ENCODE data around the gene KLK13. TPM values are rescaled to one million over a fixed set of nuclear protein-coding genes. Genes with fewer than 3 reads are reported as not detected.

Gene KLK13
- total and polyA plus RNA-seq, 10 donors: 0.13 TPM; not detected in 9

DNA sequence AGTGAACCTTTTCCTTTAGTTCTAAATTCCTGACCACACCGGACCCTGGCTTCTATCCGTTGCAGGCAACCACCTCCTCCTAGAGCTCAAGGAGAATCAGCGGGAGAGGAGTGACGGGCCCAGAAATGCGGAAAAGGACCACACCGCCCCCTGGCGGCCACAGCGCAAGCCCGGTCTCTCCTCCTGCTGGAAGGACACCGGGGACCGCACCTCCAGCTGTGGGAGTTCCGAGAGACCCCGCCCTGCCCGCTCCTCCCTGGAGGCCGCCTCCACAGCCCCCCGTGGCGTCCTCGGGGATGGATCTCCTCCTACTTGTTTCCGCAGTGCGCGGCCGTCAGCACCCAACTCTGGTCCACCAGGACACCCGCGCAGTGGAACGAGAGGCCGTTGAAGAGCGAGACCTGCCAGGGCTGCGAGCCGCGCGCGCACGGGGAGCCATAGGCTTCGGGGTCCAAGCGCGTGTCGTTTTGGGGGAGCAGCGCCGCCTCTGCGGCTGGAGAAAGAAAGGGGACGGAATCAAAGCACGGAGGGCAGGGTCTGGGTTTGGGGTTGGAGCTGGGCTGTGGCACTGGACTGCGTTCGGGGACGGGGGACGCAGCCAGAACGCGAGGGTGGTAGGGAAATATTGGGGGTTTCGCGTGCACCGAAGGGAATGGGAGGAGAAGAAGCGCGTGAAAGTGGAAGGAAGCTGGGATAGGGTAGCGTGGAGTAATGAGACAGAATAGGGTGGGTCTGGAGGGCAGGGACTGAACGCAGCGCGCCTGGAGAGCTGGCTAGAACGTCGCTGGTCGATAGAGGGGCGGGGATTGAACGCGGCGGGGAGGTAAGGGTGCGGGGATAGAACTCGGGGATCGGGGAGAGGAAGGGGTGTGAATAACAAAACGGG, 47.9 kb downstream of the KLK13 start:
- DNase-seq: peak; percentile 88
- Histone ChIP-seq H3K9me3 (no peaks in the 10 kb centered on the region), H3K36me3 (no peaks in the 10 kb centered on the region), H3K27ac (no peak overlapping the region), H3K4me3 (peak overlapping the region in 3 of 8 donors; percentile 2 to 51 (median 15)), H3K4me1 (peaks cover 10 to 42% (median 29%) of the 10 kb centered on the region in 6 donors), H3K27me3 (replicated peaks in 1 of 7) (peaks cover 4 to 98% (median 49%) of the 10 kb centered on the region in 7 donors)
- intact Hi-C loops (cut with DNase I; ENCODE audit: low total_unique reads): no loop called here
- TF ChIP-seq, protein P1, sequence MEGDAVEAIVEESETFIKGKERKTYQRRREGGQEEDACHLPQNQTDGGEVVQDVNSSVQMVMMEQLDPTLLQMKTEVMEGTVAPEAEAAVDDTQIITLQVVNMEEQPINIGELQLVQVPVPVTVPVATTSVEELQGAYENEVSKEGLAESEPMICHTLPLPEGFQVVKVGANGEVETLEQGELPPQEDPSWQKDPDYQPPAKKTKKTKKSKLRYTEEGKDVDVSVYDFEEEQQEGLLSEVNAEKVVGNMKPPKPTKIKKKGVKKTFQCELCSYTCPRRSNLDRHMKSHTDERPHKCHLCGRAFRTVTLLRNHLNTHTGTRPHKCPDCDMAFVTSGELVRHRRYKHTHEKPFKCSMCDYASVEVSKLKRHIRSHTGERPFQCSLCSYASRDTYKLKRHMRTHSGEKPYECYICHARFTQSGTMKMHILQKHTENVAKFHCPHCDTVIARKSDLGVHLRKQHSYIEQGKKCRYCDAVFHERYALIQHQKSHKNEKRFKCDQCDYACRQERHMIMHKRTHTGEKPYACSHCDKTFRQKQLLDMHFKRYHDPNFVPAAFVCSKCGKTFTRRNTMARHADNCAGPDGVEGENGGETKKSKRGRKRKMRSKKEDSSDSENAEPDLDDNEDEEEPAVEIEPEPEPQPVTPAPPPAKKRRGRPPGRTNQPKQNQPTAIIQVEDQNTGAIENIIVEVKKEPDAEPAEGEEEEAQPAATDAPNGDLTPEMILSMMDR (IDR thresholded peaks at IDR 0.05 in 8 of 11, conservative IDR thresholded peaks at IDR 0.05 in 3 of 11): peak in 10 of 11 experiments; percentile 14 to 83 (median 52)
- TF ChIP-seq POLR2A (IDR thresholded peaks at IDR 0.05) (no peak), POLR2AphosphoS5 (IDR thresholded peaks at IDR 0.05) (no peak)
- WGBS, 5 donors: 2 to 6% (median 4%) methylated on average over 61 to 68 of the region's 68 CpGs

DNA sequence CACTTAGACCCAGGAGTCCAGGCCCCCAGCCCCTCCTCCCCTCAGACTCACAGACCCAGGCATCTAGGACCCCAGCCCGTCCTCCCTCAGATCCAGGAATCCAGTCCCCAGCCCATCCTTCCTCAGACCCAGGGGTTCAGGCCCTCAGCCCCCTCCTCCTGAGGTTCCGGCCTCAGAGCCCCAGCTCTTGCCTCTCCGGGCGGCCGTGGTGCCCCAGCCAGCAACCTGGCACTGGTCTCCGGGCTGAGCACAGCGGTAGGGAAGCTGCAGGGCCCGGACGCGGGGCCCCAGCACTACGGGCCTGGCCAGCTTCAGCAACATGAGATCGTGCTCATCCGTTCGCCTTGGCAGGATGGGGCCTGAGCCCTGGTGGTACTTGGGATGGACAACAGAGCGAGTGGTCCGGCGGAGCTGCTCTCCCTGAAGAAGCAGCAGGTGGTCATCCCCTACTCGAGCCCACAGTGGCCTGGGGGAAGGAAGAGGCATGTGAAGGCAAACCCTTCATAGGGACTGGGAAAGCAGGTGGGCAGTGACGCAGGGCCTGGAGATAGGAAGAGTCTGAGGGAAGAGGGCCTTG, 49.1 kb downstream of the KLK13 start:
- Histone ChIP-seq H3K27ac (no peak overlapping the region), H3K27me3 (replicated peaks in 1 of 7) (peaks cover 4 to 97% (median 49%) of the 10 kb centered on the region in 7 donors), H3K9me3 (no peaks in the 10 kb centered on the region), H3K4me1 (peaks cover 10 to 39% (median 29%) of the 10 kb centered on the region in 6 donors), H3K36me3 (no peaks in the 10 kb centered on the region), H3K4me3 (no peak overlapping the region)
- TF ChIP-seq, protein P1 (IDR thresholded peaks at IDR 0.05 in 8 of 11, conservative IDR thresholded peaks at IDR 0.05 in 3 of 11): no peak
- TF ChIP-seq POLR2AphosphoS5 (IDR thresholded peaks at IDR 0.05): no peak
- no peak for TF ChIP-seq POLR2A (IDR thresholded peaks at IDR 0.05)
- no peak for DNase-seq
- intact Hi-C loops (cut with DNase I; ENCODE audit: low total_unique reads): no loop called here
- WGBS, 5 donors: 76 to 92% (median 91%) methylated on average over 18 to 19 of the region's 19 CpGs

DNA sequence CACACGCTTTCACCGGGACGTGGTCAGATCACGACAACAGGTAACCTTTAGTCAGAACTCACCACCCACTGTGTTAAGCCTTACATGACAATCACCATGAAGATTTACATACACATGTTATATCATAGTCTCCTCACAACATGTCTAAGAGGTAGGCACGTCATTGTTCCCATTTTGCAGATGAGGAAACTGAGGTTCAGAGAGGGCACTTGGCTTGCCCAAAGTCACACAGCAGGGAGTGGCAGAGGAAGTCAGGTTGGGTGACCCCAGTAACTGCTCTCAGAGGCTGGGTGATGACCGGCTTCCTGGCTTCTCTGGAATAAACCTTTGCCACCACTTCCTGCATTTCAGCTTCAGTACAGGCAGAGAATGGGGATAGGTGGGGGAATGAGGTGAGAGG, 50.6 kb downstream of the KLK13 start:
- intact Hi-C loops (cut with DNase I; ENCODE audit: low total_unique reads): no loop called here
- TF ChIP-seq POLR2AphosphoS5 (IDR thresholded peaks at IDR 0.05): no peak

DNA sequence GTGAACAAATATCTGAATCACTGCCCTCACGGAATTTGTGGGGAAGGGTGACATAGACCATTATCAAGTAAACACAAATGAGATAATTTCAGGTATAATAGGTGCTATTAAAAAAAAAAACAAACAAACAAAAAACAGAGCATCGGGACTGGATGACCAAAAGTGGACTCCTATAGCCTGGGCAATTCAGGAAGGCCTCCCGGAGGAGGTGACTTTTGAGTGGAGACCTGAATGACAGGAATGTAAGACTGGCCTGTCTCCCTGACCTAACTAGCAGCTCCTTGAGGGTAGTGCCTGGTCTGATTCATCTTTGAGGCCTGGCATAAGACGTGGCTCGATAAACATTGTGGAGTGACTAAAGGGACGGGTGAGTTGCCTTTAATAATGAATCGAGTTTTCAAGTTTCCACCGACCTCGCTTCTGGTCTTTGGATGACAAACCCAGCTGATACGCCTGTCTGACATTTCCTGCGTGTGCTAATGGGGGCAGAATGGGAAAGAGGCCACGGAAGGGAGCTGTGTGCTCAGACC, 52.2 kb downstream of the KLK13 start:
- peaks cover 0 to 12% (median 8%) of the 10 kb centered on the region in 6 donors for H3K4me1 ChIP-seq
- DNase-seq: no peak
- H3K9me3 ChIP-seq: no peaks in the 10 kb centered on the region
- 65 to 71% (median 67%) methylated on average over 12 of the region's 12 CpGs for WGBS, 5 donors
- H3K27ac ChIP-seq: no peak overlapping the region
- peaks cover 0 to 90% (median 28%) of the 10 kb centered on the region in 7 donors for H3K27me3 ChIP-seq (replicated peaks in 1 of 7)
- H3K36me3 ChIP-seq: no peaks in the 10 kb centered on the region
- intact Hi-C loops (cut with DNase I; ENCODE audit: low total_unique reads): no loop called here
- no peak overlapping the region for H3K4me3 ChIP-seq
- no peak for TF ChIP-seq POLR2AphosphoS5 (IDR thresholded peaks at IDR 0.05)
- TF ChIP-seq POLR2A (IDR thresholded peaks at IDR 0.05): no peak
- TF ChIP-seq, protein P1 (IDR thresholded peaks at IDR 0.05 in 8 of 11, conservative IDR thresholded peaks at IDR 0.05 in 3 of 11): no peak

More for the DNA sequence above, 50.6 kb downstream of the KLK13 start:
- H3K27ac ChIP-seq: no peak overlapping the region
- DNase-seq: no peak
- peaks cover 3 to 97% (median 43%) of the 10 kb centered on the region in 7 donors for H3K27me3 ChIP-seq (replicated peaks in 1 of 7)
- H3K4me3 ChIP-seq: no peak overlapping the region
- 79 to 84% (median 81%) methylated on average over 6 of the region's 6 CpGs for WGBS, 5 donors
- H3K9me3 ChIP-seq: no peaks in the 10 kb centered on the region
- H3K4me1 ChIP-seq: peaks cover 6 to 27% (median 19%) of the 10 kb centered on the region in 6 donors
- no peaks in the 10 kb centered on the region for H3K36me3 ChIP-seq
